NCI-H146 (cell line): ENCODE measurements around the gene SPATA24.
"Not testable (repeated sequence)": the region's sequence is repeated elsewhere in the genome, so short reads cannot be mapped to it uniquely, and the experiment has no call there.

Experiments
- DNase-seq: peaks from one replicate; lab custom pipeline; 2025; lab: John Stamatoyannopoulos, UW

Gene SPATA24

DNA sequence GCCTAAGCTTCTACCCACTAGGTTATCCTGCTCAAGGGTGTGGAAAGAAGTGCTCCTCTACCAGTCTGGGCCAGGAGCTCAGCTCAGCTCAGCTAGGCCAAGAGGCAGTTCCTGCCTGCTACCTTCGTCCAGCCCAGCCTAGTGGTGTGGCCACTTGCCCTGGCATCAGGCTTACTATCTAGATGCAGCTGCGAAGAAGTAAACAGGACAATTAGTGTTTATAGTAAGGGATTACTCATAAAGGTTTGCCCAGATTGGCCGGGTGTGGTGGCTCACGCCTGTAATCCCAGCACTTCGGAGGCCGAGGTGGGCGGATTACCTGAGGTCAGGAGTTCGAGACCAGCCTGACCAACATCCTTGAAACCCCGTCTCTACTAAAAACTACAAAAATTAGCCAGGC is 12.8 kb upstream of the SPATA24 start:
- DNase-seq, result no peak

DNA sequence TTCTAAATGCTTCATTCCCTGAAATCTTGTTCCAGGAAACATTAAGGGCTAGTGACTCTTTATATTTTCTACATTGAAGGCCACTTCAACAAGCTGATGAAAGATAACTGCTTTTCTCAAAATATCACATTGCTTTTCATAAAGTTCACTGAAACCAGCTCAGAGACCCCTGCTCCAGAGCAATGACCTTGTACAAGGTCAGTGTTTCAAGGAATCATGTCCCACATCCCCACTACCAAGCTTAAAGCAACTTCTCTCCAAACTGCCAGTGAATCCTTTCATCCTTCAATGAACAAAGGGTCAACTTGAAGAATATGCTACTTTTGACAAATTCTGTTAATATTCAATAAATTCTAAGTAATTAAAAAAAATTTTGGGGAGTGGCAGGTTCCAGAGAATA is 12.0 kb upstream of the SPATA24 start:
- no peak for DNase-seq

- DNase-seq, result no peak
Observed at GRCh38 chr5:139415221-139415861, 11.5 kb upstream of the SPATA24 start.

DNA sequence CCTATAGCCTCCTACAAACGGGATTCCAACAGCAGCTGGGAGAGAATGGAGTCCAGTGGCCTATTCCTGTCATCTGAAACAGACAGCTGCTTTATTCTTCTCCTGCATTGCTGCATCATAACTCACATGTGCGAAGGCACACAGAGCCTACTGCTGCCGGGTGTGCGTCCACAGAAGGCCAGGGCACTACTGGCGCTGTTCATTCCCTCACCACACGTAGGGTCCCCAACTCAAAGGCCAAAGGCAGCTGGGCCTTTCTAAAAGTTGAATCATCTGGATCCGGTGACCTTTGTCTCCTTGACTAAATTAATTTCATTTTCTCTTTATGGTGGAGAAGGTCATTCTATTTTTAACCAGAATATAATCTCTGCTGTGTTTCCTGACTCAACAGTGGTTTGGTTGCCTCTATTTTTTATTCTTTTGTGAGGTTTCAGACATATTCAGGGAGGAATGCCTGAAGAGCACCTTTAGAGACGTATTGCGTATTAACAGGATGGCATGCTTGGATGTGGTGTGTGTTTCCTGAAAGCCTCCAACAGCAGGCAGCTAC is 10.8 kb upstream of the SPATA24 start:
- DNase-seq, result no peak

GRCh38 chr5:139413963-139414362 is 10.1 kb upstream of the SPATA24 start:
- no peak for DNase-seq

DNA sequence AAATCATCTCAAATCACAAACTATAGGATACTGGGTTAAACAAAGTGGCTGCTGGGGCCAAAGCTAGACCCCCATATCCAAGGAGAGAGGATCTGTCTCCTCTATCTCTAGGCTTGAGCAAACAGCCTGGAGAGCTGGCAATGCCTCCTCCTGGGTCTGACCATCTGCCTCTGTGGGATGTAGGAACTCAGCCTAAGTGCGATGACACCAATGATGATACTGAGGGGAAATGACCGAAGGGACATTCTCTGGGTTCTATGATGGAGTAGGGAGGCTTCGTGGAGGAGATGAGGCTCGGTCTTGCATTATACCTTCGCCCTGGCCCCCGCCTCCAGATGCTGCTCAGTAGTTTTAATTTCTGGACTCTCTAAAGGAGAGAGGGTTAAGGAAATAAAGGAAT is 9.3 kb upstream of the SPATA24 start:
- no peak for DNase-seq

DNA sequence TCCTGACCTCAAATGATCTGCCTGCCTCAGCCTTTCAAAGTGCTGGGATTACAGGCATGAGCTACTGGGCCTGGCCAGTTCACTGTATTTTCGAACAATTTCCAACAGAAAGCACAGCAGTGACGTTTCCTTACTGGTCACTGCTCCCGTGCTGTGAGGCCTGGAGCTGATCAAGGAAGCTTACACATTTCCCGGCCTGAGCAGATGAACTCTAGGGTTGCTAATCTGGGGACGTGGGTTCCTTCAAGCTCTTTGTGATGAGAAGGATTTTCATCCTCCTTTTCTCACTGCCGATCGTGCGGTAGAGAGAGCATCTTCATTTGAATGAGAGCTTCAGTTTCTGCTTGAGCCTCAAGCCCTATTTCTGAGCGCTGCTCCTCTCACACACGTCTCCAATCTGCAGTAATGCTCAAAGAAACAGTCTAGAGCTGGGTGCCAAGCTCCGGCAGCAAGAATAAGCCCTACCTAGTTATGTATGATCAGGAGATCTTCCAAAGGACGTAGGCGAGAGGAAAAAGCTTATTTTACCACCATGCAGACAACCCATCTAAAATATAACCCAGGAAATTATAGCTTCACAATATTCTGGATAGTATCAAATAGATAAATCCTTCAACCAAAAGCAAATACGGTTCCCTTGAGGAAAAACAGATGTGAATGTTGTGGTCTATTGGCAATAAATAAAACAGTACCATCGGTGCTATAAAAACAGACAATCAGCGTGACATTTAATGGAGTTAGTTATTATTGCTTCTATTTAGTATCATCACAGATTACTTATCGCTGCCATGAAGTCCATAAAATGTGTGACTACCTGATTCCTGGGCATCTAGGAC is 7.3 kb upstream of the SPATA24 start:
- DNase-seq, result no peak

GRCh38 chr5:139410121-139410992 is 6.5 kb upstream of the SPATA24 start:
- DNase-seq, result no peak

- DNase-seq, result not testable (repeated sequence)
Observed at GRCh38 chr5:139409116-139409515, 5.2 kb upstream of the SPATA24 start.

DNA sequence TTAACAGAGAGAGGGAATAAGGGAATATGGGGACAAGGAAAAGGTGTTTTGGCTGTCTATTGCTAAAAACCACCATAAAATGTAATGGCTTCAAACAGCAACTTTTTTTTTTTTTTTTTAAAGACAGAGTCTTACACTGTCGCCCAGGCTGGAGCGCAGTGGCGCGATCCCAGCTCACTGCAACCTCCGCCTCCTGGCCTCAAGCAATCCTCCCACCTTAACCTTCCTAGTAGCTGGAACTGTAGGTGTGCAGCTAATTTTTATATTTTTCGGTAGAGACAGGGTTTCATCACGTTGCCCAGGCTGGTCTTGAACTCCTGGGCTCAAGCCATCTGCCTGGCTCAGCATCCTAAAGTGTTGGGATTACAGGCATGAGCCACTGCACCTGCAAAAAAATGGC is 4.3 kb upstream of the SPATA24 start:
- no peak for DNase-seq

DNA sequence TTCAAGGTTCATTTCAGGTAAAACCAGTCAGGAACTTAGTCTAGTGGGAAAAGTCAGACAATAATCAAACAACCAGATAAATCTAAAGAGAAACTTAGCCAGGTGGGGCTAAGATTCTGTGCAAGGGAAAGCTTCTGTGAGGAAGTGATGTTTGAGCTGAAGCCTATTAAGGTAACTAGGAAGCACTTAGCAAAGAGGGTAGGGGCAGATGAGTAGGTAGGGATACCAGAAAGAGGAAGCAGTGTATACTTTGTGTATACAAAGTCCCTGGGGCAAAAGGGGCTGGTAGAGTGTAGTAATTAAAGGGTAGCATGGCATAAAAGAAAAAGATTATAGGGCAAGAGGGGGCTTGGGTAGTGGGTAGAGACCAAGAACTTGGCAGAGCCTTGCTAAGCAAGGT is 3.6 kb upstream of the SPATA24 start:
- no peak for DNase-seq

- DNase-seq, result no peak
Observed at GRCh38 chr5:139406963-139407362, 3.1 kb upstream of the SPATA24 start.

DNA sequence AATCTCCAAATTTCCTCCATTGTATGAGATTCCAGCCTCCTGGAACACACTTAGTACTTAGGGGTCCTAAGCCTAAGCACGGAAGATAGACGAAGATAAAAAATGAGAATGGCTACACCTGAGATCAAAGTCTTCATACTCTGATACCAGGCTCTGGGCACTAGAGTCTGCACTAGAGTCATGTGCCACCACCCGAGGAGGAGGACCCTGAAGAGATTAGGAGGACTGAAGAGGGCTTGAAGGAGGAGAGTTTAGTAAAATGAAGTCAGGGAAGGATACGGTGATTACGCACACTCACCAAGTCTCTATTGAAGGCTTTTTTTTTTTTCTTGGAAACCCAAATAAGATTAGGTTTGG is 573 bp upstream of the SPATA24 start:
- no peak for DNase-seq

- no peak for DNase-seq
Observed at GRCh38 chr5:139403418-139403786, 487 bp downstream of the SPATA24 start.

GRCh38 chr5:139402561-139403158 is 1.2 kb downstream of the SPATA24 start:
- no peak for DNase-seq

- DNase-seq, result no peak
Observed at GRCh38 chr5:139401546-139401945, 2.3 kb downstream of the SPATA24 start.

DNA sequence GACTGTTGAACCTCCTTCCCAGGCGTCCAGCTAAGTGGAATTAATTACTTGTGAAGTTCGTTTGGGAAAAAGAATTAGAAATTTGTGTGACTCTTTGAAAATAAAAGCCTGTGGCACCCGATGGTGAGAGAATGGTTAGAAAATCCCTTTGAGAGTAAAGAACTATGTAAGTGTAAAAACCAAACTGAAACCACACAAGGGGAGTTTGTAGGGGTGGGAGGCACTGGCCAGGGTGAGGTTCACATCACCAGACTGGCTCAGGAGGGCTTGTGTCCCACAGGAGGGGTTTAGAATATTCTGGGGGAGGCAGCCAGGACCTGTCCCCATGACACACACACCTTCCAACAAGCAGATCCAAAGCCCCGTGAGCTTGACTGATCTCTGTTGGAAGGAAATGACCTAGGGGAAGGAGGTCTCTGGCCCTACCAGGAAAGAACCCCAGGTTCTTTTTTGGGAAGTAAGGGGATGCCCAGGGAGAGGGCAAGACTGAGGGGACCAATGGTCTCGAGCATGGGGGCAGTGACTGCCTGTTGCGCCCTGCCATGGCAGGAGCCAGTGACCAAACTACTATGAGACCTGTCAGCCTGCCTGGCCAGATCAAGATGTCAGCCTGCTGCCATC is 4.3 kb downstream of the SPATA24 start:
- DNase-seq, result no peak

- DNase-seq, result no peak
Observed at GRCh38 chr5:139397921-139398320, 6.0 kb downstream of the SPATA24 start.

DNA sequence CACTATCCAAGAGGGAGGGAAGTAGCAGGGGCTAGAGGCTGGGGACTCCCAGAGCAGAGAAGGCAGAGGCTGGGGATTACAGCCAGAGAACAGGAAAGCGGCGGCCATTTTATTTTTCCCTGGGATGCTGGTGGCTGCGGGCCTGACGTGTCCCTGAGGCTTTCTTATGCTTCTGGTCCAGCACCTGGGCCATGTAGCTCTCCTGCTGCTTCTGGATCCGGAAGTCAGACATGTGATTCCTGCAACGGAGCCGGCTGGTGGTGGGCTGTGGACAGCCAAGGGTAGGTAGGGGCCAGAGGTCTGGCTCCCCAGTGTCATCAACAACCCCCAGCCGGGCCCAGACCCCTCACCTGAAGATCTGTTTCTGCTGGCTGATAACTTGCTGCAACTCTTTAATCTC is 7.2 kb downstream of the SPATA24 start:
- no peak for DNase-seq

GRCh38 chr5:139395844-139396640 is 7.8 kb downstream of the SPATA24 start:
- DNase-seq, result no peak
